Naive B cell (primary cell): ENCODE measurements around the gene CPEB1. TPM values are rescaled to one million over a fixed set of nuclear protein-coding genes. Genes with fewer than 3 reads are reported as not detected.

ENCODE experiments used
- ATAC-seq, 2 donors: fragments of 150-1000 bp; cut with Tn5 transposase; 2 replicates each; pipeline ENCODE4 v1.10.0; 2021; ENCODE audit warnings: low read depth in 2 of 2, mild to moderate bottlenecking in 2 of 2, moderate library complexity in 2 of 2
- DNase-seq: peaks from one replicate; pipeline ENCODE4 v3.0.0; 2022
- H3K27ac Mint-ChIP-seq, 6 donors: one replicate each; pipeline ENCODE4 v1.8.0; 2020 to 2022; ENCODE audit warnings: mild to moderate bottlenecking in 6 of 6, mixed read lengths in 6 of 6, moderate library complexity in 5 of 6, inconsistent platforms in 2 of 6
- H3K27me3 Mint-ChIP-seq, 3 donors: one replicate each; pipeline ENCODE4 v1.8.0; 2021 to 2022; ENCODE audit warnings: mixed read lengths in 3 of 3, mild to moderate bottlenecking in 1 of 3
- H3K36me3 Mint-ChIP-seq, 2 donors: one replicate each; pipeline ENCODE4 v1.8.0; 2020 to 2022; ENCODE audit warnings: mixed read lengths in 2 of 2, inconsistent platforms in 1 of 2, mild to moderate bottlenecking in 1 of 2
- H3K4me1 Mint-ChIP-seq, 3 donors: one replicate each; pipeline ENCODE4 v1.8.0; 2020 to 2022; ENCODE audit warnings: mixed read lengths in 3 of 3, inconsistent platforms in 1 of 3, mild to moderate bottlenecking in 1 of 3, moderate library complexity in 1 of 3
- H3K4me3 Mint-ChIP-seq, 8 donors: one replicate each; pipeline ENCODE4 v1.8.0; 2020 to 2022; ENCODE audit warnings: mild to moderate bottlenecking in 8 of 8, mixed read lengths in 8 of 8, moderate library complexity in 8 of 8, inconsistent platforms in 2 of 8
- H3K9me3 Mint-ChIP-seq, 7 donors: one replicate each; pipeline ENCODE4 v1.8.0; 2020 to 2022; ENCODE audit warnings: mixed read lengths in 7 of 7, mild to moderate bottlenecking in 5 of 7, inconsistent platforms in 2 of 7, moderate library complexity in 1 of 7
- polyA plus RNA-seq, 6 donors: library from polyadenylated mRNA; unstranded; fragments of 300-500 nt; fragmentation: Illumina TruSeq; gene quantifications; one replicate each; pipeline ENCODE4 v1.2.3, GENCODE V29; 2021; ENCODE audit warnings: low read depth in 6 of 6

Gene CPEB1
- polyA plus RNA-seq, 6 donors from 2014 or later: 0.09 to 0.24 TPM; not detected in 4

DNA sequence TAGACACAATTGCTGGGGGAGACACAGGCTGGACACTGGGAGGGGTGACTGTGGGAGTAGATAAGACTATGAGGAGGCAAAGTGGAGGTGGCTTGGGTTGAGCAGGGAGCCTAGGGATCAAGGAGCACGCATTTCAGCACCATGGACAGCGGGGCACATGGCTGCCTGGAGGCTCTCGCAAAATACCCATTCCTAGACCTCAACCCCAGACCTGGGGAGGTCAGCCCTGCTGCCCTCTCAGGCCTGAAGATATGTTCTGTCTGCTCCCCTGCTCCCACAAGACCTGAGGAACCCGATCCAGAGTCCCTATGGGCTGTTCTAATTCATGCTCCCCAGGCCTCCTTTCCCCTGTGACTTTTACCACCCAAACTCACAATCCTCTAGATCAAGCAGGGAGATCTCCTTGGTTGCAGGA lies 16.0 kb upstream of the CPEB1 start:
- peaks cover 0 to 4% (median 0%) of the 10 kb centered on the region in 3 donors for H3K4me1 Mint-ChIP-seq
- H3K36me3 Mint-ChIP-seq: no peaks in the 10 kb centered on the region
- DNase-seq: no peak
- no peak overlapping the region for H3K27ac Mint-ChIP-seq
- H3K9me3 Mint-ChIP-seq: peaks cover 0 to 4% (median 0%) of the 10 kb centered on the region in 7 donors
- H3K4me3 Mint-ChIP-seq: no peak overlapping the region
- peaks cover 28 to 65% (median 43%) of the 10 kb centered on the region in 3 donors for H3K27me3 Mint-ChIP-seq
- no peak for ATAC-seq

DNA sequence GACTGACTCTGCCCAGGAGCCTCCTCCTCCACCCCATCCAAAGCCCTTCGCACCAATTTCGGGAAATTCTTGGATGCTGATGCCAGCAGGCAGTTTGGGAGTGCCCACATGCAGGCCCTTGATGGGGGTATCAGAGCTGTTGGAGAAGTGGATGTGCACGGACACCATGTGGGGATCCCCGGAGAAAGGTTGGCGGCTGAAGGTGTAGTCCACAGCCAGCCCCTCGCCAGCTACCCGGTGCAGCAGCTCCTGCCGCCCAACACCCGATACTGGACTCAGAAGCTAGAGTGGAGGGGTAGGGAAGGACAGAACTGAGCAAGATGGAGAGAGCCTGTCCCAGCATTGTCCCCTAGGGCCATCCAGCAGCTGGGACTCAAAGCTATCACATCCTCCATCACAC lies 15.5 kb upstream of the CPEB1 start:
- peaks cover 28 to 61% (median 42%) of the 10 kb centered on the region in 3 donors for H3K27me3 Mint-ChIP-seq
- H3K27ac Mint-ChIP-seq: no peak overlapping the region
- peaks cover 0 to 4% (median 0%) of the 10 kb centered on the region in 7 donors for H3K9me3 Mint-ChIP-seq
- H3K36me3 Mint-ChIP-seq: no peaks in the 10 kb centered on the region
- ATAC-seq (no peak), DNase-seq (no peak)
- H3K4me1 Mint-ChIP-seq: peaks cover 0 to 4% (median 0%) of the 10 kb centered on the region in 3 donors
- H3K4me3 Mint-ChIP-seq: no peak overlapping the region

- Mint-ChIP-seq H3K27ac (no peak overlapping the region), H3K36me3 (no peaks in the 10 kb centered on the region), H3K4me1 (peaks cover 0 to 4% (median 0%) of the 10 kb centered on the region in 3 donors), H3K9me3 (peaks cover 0 to 3% (median 0%) of the 10 kb centered on the region in 7 donors), H3K27me3 (peaks cover 28 to 60% (median 29%) of the 10 kb centered on the region in 3 donors), H3K4me3 (no peak overlapping the region)
- DNase-seq (no peak), ATAC-seq (no peak)
These were observed 13.2 kb upstream of the CPEB1 start for GRCh38 chr15:82660378-82660777.

DNA sequence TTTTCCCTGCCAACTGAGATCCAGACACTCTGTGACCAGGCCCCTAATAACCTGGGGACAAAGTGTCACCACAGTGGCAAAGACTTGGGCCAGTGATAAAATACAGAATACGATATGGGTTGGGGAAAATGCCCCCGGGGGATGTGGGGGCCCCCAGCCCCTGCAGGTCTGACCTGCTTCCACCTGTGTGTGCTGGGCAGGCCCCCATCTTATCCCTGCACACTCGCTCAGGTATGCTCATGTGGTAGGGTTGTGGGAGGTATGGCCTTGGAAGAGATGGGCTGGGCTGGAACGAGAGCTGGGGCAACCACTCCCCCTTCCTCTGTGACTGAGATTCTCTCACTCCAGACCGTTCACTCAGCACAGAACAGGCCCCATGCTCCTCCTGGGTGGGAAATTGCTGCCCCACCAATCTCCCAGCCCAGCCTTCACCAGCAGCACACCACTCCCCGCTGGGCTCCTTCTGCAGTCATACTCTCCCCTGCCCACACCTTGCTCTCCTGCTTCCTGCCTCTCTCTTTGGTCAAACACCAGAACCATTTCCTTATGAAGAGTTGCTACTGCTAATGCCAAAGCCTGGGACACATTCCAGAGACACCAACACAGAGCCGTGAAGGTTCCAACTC lies 9.6 kb upstream of the CPEB1 start:
- no peak overlapping the region for H3K4me3 Mint-ChIP-seq
- no peaks in the 10 kb centered on the region for H3K36me3 Mint-ChIP-seq
- no peak overlapping the region for H3K27ac Mint-ChIP-seq
- DNase-seq (no peak), ATAC-seq (no peak)
- H3K9me3 Mint-ChIP-seq: no peaks in the 10 kb centered on the region
- H3K27me3 Mint-ChIP-seq: peaks cover 32 to 53% (median 39%) of the 10 kb centered on the region in 3 donors
- H3K4me1 Mint-ChIP-seq: peaks cover 0 to 4% (median 0%) of the 10 kb centered on the region in 3 donors

DNA sequence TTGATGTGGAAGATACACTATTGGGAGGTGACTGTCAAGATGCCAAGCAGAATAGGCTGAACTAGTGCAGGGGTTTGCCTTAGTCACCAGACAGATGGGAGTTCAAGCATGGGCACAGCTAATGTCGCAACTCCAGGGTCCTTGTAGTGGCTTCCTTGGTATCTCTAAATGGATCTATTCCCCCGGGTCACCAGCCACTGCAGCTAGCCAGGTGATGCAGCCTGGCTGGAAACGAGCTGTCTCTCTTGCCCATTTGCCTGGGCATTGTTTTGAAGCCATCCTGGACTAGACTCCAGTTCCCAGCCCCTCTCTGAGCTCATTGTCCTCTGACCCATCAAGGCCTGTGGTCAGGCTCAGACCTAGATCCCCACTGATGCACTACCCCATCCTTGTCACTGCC lies 8.4 kb upstream of the CPEB1 start:
- Mint-ChIP-seq H3K36me3 (no peaks in the 10 kb centered on the region), H3K4me1 (peaks cover 0 to 4% (median 0%) of the 10 kb centered on the region in 3 donors), H3K9me3 (no peaks in the 10 kb centered on the region), H3K27me3 (peaks cover 29 to 52% (median 45%) of the 10 kb centered on the region in 3 donors), H3K27ac (no peak overlapping the region), H3K4me3 (no peak overlapping the region)
- ATAC-seq: no peak
- DNase-seq: no peak

GRCh38 chr15:82653483-82654168 lies 6.5 kb upstream of the CPEB1 start:
- no peak overlapping the region for H3K27ac Mint-ChIP-seq
- H3K36me3 Mint-ChIP-seq: no peaks in the 10 kb centered on the region
- H3K4me3 Mint-ChIP-seq: no peak overlapping the region
- no peak for DNase-seq
- peaks cover 0 to 4% (median 0%) of the 10 kb centered on the region in 3 donors for H3K4me1 Mint-ChIP-seq
- peaks cover 37 to 56% (median 55%) of the 10 kb centered on the region in 3 donors for H3K27me3 Mint-ChIP-seq
- H3K9me3 Mint-ChIP-seq: peaks cover 0 to 2% (median 0%) of the 10 kb centered on the region in 7 donors
- no peak for ATAC-seq

DNA sequence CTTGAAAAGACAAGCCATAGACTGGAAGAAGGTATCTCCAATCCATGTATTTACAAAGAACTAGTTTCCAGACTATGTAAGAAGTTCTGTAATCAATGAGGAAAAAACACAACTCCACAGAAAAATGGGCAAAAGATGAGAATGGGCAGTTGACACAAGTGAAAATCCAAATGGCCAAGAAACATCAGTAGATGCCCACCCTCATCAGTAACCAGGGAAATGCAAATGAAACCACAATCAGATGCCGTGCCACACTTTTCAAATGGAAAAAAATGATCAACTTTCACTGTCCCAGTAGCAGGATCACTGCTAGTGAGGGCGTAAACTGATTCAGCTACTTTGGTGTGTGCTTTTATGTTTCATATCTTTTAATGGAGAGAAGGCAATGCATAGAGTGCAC lies 4.5 kb upstream of the CPEB1 start:
- no peak overlapping the region for H3K27ac Mint-ChIP-seq

DNA sequence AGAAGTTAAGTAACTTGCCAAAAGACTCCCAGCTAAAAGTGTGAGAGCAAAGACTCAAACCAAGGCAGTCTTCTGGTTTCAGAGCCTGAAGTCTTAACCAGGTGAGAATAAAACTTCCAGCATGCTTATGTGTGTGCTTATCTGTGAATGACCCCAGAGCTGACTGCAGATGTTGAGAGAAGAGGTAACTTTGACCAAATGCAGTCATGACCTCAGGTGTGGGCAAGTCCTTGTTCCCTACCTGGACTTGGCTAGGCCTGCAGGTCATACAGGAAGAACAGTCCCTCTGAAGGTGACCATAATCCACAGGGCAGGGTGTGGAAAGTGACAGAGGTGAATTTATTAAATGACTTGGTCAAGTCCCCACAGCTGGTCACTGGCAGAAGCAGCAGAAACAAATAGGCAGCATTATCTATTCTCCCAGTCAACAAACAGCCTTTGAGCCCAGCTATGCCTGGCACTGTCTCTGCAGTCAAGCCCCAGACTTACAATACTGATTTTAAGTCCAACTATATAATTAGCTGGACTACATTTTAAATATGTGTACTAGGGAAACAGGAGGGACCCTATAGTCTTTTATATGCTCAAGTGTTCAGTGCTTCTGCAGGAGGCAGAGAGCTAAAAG lies 3.0 kb upstream of the CPEB1 start:
- DNase-seq (no peak), ATAC-seq (no peak)
- Mint-ChIP-seq H3K36me3 (no peaks in the 10 kb centered on the region), H3K9me3 (peaks cover 0 to 4% (median 1%) of the 10 kb centered on the region in 7 donors), H3K27ac (no peak overlapping the region), H3K4me3 (no peak overlapping the region), H3K4me1 (peaks cover 0 to 13% (median 13%) of the 10 kb centered on the region in 3 donors), H3K27me3 (peaks cover 47 to 70% (median 57%) of the 10 kb centered on the region in 3 donors)

More for the DNA sequence above, 4.5 kb upstream of the CPEB1 start:
- Mint-ChIP-seq H3K27me3 (peaks cover 42 to 58% (median 55%) of the 10 kb centered on the region in 3 donors), H3K36me3 (no peaks in the 10 kb centered on the region), H3K9me3 (peaks cover 0 to 2% (median 0%) of the 10 kb centered on the region in 7 donors), H3K4me1 (peaks cover 0 to 8% (median 5%) of the 10 kb centered on the region in 3 donors), H3K4me3 (no peak overlapping the region)
- no peak for ATAC-seq
- DNase-seq: no peak

GRCh38 chr15:82649226-82649999 lies 2.2 kb upstream of the CPEB1 start:
- H3K36me3 Mint-ChIP-seq: no peaks in the 10 kb centered on the region
- peak overlapping the region in 7 of 8 donors; percentile 11 to 68 (median 59) for H3K4me3 Mint-ChIP-seq
- peaks cover 49 to 74% (median 58%) of the 10 kb centered on the region in 3 donors for H3K27me3 Mint-ChIP-seq
- DNase-seq: no peak
- no peak for ATAC-seq
- peaks cover 0 to 4% (median 1%) of the 10 kb centered on the region in 7 donors for H3K9me3 Mint-ChIP-seq
- peak overlapping the region in 1 of 6 donors; percentile 37 for H3K27ac Mint-ChIP-seq
- peaks cover 0 to 13% (median 13%) of the 10 kb centered on the region in 3 donors for H3K4me1 Mint-ChIP-seq

- no peaks in the 10 kb centered on the region for H3K36me3 Mint-ChIP-seq
- no peak for ATAC-seq
- H3K27ac Mint-ChIP-seq: peak overlapping the region in 1 of 6 donors; percentile 54
- peaks cover 0 to 4% (median 1%) of the 10 kb centered on the region in 7 donors for H3K9me3 Mint-ChIP-seq
- DNase-seq: no peak
- H3K4me1 Mint-ChIP-seq: peaks cover 0 to 13% (median 13%) of the 10 kb centered on the region in 3 donors
- H3K4me3 Mint-ChIP-seq: peak overlapping the region; percentile 44 to 86 (median 64)
- peaks cover 52 to 70% (median 62%) of the 10 kb centered on the region in 3 donors for H3K27me3 Mint-ChIP-seq
These were observed 1.3 kb upstream of the CPEB1 start for GRCh38 chr15:82648257-82649103.

DNA sequence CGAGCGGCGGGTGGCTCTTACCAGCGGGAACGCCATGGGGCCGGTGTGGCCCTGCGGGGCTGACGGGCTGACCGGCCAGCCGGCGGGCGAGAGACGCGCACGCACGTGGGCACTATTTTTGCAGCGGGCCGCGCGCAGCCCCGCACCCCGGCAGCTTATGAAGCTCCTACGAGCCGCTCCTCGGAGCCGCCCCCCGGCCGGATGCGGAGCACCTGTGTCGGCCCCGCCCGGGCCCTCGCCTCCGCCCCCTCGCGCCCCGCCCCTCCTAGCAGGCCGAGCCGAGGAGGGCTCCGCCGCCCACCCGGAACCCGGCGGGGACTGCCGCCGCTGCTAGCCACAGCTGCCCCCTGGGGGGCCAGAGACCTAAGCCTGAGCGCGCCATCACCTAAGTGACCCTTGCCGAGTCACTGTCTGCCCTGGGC lies 683 bp upstream of the CPEB1 start:
- peak; percentile 11 for DNase-seq
- Mint-ChIP-seq H3K27me3 (peaks cover 52 to 69% (median 60%) of the 10 kb centered on the region in 3 donors), H3K27ac (peak overlapping the region in 1 of 6 donors; percentile 54), H3K4me1 (peaks cover 0 to 13% (median 13%) of the 10 kb centered on the region in 3 donors), H3K9me3 (peaks cover 0 to 4% (median 1%) of the 10 kb centered on the region in 7 donors), H3K4me3 (peak overlapping the region in 7 of 8 donors; percentile 44 to 75 (median 63)), H3K36me3 (no peaks in the 10 kb centered on the region)
- peak; percentile 60 to 69 for ATAC-seq
